ENCODE results near the gene CPT1B. TPM values are rescaled to one million over a fixed set of nuclear protein-coding genes. Genes with fewer than 3 reads are reported as not detected.

The CPT1B gene
- total and polyA plus RNA-seq, 2 experiments from 2014 or later = 5.6 to 14.4 TPM

DNA sequence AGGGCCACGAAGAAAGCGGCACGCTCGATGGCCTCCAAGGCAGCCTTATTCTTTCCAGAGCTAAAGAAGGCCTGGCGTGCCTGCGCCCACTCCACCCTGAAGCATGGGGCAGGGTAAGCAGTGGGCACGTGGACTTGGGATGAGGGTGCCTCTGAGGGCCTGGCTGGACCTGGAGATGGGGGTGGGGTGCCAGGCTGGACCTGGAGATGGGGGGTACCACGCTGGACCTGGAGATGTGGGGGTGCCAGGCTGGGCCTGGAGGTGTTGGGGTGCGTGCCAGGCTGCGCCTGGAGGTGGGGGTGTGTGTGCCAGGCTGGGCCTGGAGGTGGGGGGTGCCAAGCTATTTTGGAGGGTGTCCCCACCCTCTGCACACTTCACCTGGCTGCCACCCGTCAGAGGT, 5.3 kb downstream of the CPT1B start (continued):
- TF ChIP-seq, protein P1, sequence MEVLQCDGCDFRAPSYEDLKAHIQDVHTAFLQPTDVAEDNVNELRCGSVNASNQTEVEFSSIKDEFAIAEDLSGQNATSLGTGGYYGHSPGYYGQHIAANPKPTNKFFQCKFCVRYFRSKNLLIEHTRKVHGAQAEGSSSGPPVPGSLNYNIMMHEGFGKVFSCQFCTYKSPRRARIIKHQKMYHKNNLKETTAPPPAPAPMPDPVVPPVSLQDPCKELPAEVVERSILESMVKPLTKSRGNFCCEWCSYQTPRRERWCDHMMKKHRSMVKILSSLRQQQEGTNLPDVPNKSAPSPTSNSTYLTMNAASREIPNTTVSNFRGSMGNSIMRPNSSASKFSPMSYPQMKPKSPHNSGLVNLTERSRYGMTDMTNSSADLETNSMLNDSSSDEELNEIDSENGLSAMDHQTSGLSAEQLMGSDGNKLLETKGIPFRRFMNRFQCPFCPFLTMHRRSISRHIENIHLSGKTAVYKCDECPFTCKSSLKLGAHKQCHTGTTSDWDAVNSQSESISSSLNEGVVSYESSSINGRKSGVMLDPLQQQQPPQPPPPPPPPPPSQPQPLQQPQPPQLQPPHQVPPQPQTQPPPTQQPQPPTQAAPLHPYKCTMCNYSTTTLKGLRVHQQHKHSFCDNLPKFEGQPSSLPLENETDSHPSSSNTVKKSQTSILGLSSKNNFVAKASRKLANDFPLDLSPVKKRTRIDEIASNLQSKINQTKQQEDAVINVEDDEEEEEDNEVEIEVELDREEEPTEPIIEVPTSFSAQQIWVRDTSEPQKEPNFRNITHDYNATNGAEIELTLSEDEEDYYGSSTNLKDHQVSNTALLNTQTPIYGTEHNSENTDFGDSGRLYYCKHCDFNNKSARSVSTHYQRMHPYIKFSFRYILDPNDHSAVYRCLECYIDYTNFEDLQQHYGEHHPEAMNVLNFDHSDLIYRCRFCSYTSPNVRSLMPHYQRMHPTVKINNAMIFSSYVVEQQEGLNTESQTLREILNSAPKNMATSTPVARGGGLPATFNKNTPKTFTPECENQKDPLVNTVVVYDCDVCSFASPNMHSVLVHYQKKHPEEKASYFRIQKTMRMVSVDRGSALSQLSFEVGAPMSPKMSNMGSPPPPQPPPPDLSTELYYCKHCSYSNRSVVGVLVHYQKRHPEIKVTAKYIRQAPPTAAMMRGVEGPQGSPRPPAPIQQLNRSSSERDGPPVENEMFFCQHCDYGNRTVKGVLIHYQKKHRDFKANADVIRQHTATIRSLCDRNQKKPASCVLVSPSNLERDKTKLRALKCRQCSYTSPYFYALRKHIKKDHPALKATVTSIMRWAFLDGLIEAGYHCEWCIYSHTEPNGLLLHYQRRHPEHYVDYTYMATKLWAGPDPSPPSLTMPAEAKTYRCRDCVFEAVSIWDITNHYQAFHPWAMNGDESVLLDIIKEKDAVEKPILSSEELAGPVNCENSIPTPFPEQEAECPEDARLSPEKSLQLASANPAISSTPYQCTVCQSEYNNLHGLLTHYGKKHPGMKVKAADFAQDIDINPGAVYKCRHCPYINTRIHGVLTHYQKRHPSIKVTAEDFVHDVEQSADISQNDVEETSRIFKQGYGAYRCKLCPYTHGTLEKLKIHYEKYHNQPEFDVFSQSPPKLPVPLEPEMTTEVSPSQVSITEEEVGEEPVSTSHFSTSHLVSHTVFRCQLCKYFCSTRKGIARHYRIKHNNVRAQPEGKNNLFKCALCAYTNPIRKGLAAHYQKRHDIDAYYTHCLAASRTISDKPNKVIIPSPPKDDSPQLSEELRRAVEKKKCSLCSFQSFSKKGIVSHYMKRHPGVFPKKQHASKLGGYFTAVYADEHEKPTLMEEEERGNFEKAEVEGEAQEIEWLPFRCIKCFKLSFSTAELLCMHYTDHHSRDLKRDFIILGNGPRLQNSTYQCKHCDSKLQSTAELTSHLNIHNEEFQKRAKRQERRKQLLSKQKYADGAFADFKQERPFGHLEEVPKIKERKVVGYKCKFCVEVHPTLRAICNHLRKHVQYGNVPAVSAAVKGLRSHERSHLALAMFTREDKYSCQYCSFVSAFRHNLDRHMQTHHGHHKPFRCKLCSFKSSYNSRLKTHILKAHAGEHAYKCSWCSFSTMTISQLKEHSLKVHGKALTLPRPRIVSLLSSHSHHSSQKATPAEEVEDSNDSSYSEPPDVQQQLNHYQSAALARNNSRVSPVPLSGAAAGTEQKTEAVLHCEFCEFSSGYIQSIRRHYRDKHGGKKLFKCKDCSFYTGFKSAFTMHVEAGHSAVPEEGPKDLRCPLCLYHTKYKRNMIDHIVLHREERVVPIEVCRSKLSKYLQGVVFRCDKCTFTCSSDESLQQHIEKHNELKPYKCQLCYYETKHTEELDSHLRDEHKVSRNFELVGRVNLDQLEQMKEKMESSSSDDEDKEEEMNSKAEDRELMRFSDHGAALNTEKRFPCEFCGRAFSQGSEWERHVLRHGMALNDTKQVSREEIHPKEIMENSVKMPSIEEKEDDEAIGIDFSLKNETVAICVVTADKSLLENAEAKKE (CRISPR knock-in tag; IDR thresholded peaks at IDR 0.05) = no peak

DNA sequence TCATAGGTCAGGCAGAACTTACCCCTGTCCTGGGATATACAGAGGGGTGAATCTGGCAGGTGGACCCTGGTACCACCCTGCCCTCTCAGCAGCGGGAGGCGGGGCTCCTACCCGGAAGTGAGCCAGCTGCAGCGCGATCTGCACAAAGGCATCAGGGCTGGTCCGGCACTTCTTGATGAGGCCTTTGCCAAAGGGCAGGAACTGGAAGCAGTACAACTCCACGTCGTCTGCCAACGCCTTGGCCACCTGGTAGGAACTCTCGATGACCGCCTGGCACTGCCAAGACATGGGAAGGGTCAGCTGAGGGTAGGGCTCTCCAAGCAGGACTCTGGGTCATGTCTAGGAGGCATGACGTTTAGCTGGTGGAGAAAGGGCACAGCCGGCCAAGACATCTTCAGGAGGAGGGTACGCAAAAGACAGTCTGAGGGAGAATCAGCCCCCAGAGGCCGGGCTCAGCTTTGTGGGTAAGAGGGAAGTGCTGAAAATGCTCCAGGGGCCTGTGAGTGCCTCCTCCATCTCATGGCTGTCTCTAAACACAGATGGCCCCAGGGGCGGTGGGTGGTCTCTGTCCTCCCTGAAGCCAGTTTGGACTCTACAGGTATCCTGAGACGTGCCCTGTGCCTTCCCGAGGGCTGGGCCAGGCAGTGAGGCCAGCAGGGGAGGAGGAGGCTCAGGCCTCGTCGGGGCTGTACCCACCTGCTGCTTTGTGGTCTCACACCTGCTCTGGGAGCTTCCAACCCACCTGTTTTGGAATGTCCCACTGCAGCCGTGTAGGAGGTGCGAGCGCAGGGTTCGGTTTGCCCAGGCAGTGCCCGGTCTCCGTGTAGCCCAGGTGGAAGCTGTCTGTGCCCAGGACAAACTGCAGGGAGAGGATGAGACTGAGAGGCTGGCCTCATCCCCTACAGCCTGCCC, 6.7 kb downstream of the CPT1B start:
- H3K27me3 Mint-ChIP-seq (ENCODE audit: insufficient read depth, low read depth, poor library complexity) = peaks cover 5% of the 10 kb centered on the region
- DNase-seq (ENCODE audit: low spot score) = no peak
- Histone ChIP-seq H2AFZ (no peak overlapping the region), H3K27ac (ENCODE audit: low read depth) (no peak overlapping the region), H3K79me2 (replicated peaks; ENCODE audit: insufficient read depth) (no peaks in the 10 kb centered on the region), H3K9me2 (ENCODE audit: insufficient read depth) (no peaks in the 10 kb centered on the region), H3K4me3 (no peak overlapping the region), H3K4me2 (no peak overlapping the region), H3F3A (replicated peaks; ENCODE audit: low read depth) (no peaks in the 10 kb centered on the region), H4K20me1 (replicated peaks; ENCODE audit: insufficient read depth) (no peaks in the 10 kb centered on the region), H3K4me1 (ENCODE audit: insufficient read depth) (no peaks in the 10 kb centered on the region), H3K27me3 (ENCODE audit: insufficient read depth) (no peaks in the 10 kb centered on the region), H3K36me3 (ENCODE audit: insufficient read depth) (no peaks in the 10 kb centered on the region)
- H3K36me3 Mint-ChIP-seq (ENCODE audit: low read depth) = peaks cover 45% of the 10 kb centered on the region
- no peaks in the 10 kb centered on the region for H3K9me3 Mint-ChIP-seq
- H3K4me3 Mint-ChIP-seq = no peak overlapping the region
- ATAC-seq = no peak
- TF ChIP-seq ZNF331 (CRISPR knock-in tag; IDR thresholded peaks at IDR 0.05; ENCODE audit: low read depth) (no peak), STAT1 (IDR thresholded peaks at IDR 0.05; ENCODE audit: unreplicated experiment) (no peak), CREB1 (CRISPR knock-in tag; IDR thresholded peaks at IDR 0.05; ENCODE audit: low read depth) (no peak), NANOG (IDR thresholded peaks at IDR 0.05; ENCODE audit: borderline replicate concordance) (no peak), JUNB (IDR thresholded peaks at IDR 0.05; ENCODE audit: unreplicated experiment) (no peak), EZH2 (IDR thresholded peaks at IDR 0.05; ENCODE audit: low read depth, unreplicated experiment) (no peak)
- TF ChIP-seq, protein P2, sequence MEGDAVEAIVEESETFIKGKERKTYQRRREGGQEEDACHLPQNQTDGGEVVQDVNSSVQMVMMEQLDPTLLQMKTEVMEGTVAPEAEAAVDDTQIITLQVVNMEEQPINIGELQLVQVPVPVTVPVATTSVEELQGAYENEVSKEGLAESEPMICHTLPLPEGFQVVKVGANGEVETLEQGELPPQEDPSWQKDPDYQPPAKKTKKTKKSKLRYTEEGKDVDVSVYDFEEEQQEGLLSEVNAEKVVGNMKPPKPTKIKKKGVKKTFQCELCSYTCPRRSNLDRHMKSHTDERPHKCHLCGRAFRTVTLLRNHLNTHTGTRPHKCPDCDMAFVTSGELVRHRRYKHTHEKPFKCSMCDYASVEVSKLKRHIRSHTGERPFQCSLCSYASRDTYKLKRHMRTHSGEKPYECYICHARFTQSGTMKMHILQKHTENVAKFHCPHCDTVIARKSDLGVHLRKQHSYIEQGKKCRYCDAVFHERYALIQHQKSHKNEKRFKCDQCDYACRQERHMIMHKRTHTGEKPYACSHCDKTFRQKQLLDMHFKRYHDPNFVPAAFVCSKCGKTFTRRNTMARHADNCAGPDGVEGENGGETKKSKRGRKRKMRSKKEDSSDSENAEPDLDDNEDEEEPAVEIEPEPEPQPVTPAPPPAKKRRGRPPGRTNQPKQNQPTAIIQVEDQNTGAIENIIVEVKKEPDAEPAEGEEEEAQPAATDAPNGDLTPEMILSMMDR (conservative IDR thresholded peaks at IDR 0.05; ENCODE audit: low read depth in 2 of 2) = no peak
- TF ChIP-seq, protein P3, sequence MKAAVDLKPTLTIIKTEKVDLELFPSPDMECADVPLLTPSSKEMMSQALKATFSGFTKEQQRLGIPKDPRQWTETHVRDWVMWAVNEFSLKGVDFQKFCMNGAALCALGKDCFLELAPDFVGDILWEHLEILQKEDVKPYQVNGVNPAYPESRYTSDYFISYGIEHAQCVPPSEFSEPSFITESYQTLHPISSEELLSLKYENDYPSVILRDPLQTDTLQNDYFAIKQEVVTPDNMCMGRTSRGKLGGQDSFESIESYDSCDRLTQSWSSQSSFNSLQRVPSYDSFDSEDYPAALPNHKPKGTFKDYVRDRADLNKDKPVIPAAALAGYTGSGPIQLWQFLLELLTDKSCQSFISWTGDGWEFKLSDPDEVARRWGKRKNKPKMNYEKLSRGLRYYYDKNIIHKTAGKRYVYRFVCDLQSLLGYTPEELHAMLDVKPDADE (IDR thresholded peaks at IDR 0.05) = no peak
- TF ChIP-seq, protein P4, sequence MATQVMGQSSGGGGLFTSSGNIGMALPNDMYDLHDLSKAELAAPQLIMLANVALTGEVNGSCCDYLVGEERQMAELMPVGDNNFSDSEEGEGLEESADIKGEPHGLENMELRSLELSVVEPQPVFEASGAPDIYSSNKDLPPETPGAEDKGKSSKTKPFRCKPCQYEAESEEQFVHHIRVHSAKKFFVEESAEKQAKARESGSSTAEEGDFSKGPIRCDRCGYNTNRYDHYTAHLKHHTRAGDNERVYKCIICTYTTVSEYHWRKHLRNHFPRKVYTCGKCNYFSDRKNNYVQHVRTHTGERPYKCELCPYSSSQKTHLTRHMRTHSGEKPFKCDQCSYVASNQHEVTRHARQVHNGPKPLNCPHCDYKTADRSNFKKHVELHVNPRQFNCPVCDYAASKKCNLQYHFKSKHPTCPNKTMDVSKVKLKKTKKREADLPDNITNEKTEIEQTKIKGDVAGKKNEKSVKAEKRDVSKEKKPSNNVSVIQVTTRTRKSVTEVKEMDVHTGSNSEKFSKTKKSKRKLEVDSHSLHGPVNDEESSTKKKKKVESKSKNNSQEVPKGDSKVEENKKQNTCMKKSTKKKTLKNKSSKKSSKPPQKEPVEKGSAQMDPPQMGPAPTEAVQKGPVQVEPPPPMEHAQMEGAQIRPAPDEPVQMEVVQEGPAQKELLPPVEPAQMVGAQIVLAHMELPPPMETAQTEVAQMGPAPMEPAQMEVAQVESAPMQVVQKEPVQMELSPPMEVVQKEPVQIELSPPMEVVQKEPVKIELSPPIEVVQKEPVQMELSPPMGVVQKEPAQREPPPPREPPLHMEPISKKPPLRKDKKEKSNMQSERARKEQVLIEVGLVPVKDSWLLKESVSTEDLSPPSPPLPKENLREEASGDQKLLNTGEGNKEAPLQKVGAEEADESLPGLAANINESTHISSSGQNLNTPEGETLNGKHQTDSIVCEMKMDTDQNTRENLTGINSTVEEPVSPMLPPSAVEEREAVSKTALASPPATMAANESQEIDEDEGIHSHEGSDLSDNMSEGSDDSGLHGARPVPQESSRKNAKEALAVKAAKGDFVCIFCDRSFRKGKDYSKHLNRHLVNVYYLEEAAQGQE (IDR thresholded peaks at IDR 0.05; ENCODE audit: unreplicated experiment) = no peak
- no peaks in the 10 kb centered on the region for H3K4me1 Mint-ChIP-seq
- H3K27ac Mint-ChIP-seq = no peak overlapping the region

Data from GM23338 (cell line).